ENCODE results near the gene ALG1L2. TPM values are rescaled to one million over a fixed set of nuclear protein-coding genes. Genes with fewer than 3 reads are reported as not detected.
"Not testable (repeated sequence)": the region's sequence is repeated elsewhere in the genome, so short reads cannot be mapped to it uniquely, and the experiment has no call there.

The ALG1L2 gene
- total RNA-seq (ENCODE audit: insufficient read depth, low replicate concordance): not detected

GRCh38 chr3:130081351-130081881 is at the start of gene ALG1L2:
Gene ALG1L2, plus strand, starts transcription at chr3:130081831. Its CDS starts 186 bp downstream, at chr3:130082017.
- peak; percentile 68 for DNase-seq (ENCODE audit: low spot score)

DNA sequence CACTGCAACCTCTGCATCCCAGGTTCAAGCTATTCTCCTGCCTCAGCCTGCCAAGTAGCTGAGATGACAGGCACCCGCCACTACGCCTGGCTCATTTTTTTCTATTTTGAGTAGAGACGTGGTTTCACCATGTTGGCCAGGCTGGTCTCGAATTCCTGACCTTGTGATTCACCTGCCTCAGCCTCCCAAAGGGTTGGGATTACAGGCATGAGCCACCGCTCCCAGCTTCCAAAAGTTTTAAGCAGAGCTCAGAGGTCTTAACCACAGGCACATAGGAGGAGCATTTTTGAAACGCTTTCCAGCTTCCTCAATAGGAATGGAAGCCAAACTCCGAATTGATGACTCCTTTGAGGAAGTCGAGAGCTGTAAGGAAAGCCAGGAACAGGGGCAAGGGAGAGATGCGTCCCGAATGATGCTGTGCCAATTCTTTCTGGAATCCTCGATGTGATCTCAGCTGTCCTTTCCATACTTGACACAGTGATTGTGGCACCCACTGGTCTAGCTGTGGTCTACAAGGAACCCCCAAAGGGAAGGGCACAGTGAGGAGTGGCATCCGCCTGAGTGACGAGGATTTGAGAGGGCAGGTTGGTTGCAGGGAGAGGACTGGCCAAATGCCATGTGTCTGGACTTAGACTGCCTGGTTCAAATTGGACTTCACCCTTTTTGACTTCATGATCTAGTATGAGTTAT is 44.4 kb upstream of the ALG1L2 start:
- not testable (repeated sequence) for DNase-seq (ENCODE audit: low spot score)

DNA sequence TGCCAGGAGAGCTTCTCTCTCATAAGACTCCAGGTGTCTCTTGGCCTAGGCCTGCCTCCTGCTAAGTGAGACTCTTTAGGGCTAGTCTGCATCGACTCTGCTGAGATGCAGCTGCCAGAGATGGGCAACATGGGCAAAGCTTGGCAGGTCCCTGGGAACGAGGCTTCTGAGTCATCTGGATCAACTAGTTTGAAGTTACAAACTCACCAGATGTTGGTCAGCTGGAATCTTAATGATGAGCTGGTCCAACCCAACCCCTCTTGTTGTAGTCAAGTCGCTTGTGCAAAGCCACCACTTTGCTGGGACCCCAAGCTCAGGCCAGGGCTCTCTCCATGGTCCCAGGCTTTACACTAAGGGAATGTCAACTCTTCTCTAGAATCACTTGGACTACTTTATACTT is 38.9 kb upstream of the ALG1L2 start:
- DNase-seq (ENCODE audit: low spot score): not testable (repeated sequence)

GRCh38 chr3:130043658-130044057 is 38.0 kb upstream of the ALG1L2 start:
- not testable (repeated sequence) for DNase-seq (ENCODE audit: low spot score)

DNA sequence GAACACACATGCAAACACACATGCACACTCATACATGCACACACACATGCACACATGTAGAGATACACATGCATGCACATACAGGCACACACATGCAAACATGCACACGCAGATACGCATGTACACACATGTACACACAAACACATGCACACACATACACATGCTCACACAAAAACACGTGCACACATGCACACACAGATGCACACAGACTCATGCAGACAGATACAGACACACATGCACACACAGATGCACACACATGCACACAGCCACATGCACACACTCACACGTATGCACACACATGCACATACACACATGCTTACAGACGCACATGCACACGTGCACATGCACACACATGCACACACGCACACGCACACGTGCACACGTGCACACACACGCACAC is 37.3 kb upstream of the ALG1L2 start:
- no peak for DNase-seq (ENCODE audit: low spot score)

GRCh38 chr3:130048726-130049125 is 32.9 kb upstream of the ALG1L2 start:
- DNase-seq (ENCODE audit: low spot score): no peak

- peak; percentile 11 for DNase-seq (ENCODE audit: low spot score)
These were observed 29.3 kb upstream of the ALG1L2 start for GRCh38 chr3:130052366-130052765.

- DNase-seq (ENCODE audit: low spot score): not testable (repeated sequence)
These were observed 28.7 kb upstream of the ALG1L2 start for GRCh38 chr3:130052965-130053364.

DNA sequence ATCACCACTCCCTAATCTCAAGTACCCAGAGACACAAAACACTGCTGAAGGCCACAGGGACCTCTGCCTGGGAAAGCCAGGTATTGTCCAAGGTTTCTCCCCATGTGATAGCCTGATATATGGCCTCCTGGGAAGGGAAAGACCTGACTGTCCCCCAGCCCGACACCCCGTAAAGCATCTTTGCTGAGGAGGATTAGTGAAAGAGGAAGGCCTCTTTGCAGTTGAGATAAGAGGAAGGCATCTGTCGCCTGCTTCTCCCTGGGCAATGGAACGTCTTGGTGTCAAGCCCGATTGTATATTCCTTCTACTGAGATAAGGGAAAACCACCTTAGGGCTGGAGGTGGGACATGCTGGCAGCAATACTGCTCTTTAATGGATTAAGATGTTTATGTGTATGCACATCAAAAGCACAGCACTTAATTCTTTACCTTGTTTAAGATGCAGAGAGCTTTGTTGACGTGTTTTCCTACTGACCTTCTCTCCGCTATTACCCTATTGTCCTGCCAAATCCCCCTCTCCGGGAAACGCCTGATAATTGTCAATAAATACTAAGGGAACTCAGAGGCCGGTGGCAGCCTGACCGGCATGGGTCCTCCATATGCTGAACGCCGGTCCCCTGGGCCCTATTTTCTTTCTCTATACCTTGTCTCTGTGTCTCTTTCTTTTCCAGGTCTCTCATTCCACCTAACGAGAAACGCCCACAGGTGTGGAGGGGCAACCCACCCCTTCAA is 23.9 kb upstream of the ALG1L2 start:
- not testable (repeated sequence) for DNase-seq (ENCODE audit: low spot score)

DNA sequence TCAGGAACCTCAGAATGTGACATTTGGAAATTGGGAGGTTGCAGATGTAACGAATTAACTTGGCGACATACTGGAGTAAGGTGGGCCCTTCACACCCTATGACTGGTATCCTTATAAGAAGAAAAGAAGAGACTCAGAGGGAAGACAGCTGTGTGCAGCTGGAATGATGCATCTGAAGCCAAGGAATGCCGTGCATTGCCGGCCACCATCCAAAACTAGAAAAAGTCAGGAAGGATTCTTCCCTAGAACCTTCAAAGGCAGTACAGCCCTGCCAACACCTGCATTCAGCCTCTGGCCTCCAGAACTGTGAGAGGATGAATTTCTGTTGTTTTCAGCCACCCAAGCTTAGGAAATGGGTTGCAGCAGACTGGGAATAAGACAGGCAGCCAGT is 23.4 kb upstream of the ALG1L2 start:
- not testable (repeated sequence) for DNase-seq (ENCODE audit: low spot score)

DNA sequence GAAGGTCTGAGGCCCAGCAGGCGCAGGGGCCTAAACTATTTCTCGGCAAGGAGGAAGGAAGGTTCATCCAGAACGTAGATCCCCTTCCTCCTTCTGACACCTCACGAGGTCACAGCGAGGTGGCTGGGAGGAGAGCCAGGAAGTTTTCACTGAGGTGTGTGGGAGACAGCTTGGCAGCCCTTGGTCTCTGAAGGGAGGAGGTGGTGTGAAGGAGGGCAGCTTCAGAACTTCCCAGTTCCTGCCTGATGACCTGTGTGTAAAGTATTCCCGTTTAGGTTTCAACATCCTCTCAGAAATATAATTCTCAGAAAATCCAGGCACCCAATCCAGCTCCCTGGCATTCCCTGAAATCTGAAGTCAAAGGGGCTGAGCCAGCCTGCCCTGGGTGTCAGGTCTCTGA is 22.9 kb upstream of the ALG1L2 start:
- not testable (repeated sequence) for DNase-seq (ENCODE audit: low spot score)

- not testable (repeated sequence) for DNase-seq (ENCODE audit: low spot score)
These were observed 22.5 kb upstream of the ALG1L2 start for GRCh38 chr3:130059162-130059561.

DNA sequence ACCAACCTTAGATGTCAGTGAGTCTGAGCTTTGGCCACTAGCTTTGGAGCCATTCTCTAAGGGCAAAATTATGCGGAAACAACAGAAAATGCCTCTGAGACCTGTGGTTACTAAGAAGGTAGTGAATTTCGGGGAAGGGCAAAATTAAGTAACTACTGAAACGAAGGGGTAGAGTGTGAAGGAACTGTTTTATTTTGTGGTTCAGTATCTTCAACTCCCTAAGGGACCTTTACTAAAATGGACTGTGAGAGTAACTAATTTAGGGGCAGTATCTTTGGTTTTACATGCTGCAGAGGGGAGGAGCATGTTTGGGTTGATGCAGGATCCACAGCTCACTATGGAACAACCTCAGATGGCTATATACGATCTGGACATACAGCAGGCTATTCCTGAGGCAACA is 8.0 kb upstream of the ALG1L2 start:
- DNase-seq (ENCODE audit: low spot score): no peak

DNA sequence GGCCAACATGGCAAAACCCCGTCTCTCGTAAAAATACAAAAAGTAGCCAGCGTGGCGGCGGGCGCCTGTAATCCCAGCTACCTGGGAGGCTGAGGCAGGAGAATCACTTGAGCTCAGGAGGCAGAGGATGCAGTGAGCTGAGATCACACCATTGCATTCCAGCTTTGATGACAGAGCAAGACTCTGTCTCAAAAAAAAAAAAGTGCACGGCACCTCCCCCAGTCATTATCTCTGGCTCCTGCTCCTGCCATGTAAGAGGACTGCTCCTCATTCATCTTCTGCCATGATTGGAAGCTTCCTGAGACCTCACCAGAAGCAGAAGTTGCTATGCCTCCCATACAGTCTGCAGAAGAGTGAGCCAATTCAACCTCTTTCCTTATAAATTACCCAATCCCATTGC is 4.0 kb upstream of the ALG1L2 start:
- no peak for DNase-seq (ENCODE audit: low spot score)

DNA sequence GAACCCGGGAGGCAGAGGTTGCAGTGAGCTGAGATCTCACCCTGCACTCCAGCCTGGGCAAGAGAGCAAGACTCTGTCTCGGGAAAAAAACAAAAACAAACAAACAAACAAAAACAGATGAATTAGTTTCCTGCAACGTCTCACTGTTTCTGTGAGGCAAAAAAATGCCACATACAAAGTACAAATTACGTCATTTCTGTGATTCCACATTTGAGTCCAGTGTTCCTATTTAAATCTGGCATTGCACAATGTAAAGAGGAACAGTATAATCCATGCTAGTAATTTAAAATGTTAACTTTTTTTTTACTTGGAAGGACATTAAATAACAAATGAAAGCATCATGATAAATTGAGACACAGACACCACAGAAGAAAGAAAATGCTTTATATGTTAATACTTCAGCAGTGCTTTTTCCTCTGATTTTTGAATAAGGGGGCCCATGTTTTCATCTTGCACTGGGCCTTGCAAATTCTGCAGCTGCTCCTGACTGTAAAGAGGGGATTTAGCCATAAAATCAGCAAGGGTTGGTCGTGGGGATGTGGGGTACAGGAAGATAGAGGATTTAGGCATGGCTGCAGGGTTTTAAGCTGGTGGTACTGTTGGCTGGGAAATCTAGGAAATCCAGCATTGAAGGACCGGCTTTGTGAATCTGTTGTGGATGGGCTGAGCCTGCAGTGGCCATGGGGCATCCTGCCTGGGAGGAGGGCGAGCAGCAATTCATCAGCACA is 1.9 kb downstream of the ALG1L2 start:
- DNase-seq (ENCODE audit: low spot score): not testable (repeated sequence)

DNA sequence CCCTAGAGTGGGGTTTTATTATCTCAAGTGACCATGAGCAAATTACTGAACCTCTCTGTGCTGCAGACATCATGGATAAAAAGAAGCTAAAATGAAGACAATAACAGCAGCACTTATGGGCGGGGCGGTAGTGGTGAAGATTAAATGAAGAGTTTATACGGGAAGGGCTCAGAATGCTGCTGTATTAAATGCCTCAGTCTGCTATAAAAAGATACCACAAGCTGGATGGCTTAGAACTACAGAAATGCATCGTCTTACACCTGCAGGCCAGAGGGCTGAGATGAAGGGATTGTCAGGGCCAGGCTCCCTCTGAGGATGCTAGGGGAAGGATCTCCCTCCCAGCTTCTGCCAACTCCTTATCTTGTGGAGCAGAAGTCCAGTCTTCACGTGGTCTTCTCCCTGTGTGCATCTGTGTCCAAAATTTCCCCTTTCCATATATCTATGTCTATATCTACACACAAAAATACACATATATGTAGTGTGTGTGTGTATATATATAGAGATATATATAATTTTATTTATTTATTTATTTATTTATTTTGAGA is 2.9 kb downstream of the ALG1L2 start:
- DNase-seq (ENCODE audit: low spot score): no peak

- no peak for DNase-seq (ENCODE audit: low spot score)
These were observed 4.2 kb downstream of the ALG1L2 start for GRCh38 chr3:130085881-130086280.

GRCh38 chr3:130086628-130087027 is 5.0 kb downstream of the ALG1L2 start:
- not testable (repeated sequence) for DNase-seq (ENCODE audit: low spot score)

DNA sequence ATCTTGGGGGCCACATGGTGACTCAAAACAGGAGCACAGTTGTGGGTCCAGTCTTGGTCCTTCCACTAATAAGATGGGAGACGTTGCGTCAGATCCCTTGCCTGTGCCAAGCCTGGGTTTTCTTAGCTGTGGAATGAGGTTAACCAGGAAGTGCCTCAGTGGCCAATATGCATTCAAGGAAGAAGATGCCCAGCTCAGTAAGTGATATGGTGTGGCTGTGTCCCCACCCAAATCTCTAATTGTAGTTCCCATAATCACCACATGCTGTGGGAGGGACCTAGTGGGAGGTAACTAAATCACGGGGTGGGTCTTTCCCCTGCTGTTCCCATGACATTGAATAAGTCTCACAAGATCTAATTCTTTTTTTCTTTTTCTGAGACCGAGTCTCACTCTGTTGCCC is 6.4 kb downstream of the ALG1L2 start:
- DNase-seq (ENCODE audit: low spot score): no peak

DNA sequence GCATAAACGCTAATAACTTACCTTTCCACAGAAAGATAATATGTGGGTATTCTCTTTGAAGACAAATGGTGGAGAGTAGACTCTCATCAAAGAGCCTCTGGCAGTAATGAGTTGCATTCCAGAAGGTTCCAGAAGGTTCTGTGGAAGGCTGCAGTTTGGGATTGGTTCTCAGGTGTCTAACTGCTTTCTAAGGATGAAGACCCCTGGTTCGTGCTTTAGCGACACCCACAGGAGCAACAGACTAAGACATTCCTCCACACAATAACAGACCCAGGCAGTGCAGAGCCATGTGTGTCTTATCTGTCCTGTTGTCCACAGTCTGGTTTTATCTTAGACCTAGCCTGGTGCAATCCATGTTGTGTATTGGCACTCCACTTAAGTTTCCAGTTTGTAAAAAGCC is 9.1 kb downstream of the ALG1L2 start:
- DNase-seq (ENCODE audit: low spot score): not testable (repeated sequence)

- no peak for DNase-seq (ENCODE audit: low spot score)
These were observed 10.3 kb downstream of the ALG1L2 start for GRCh38 chr3:130091958-130092357.

Measured in umbilical cord (tissue), 2 donors.